Omental fat pad (tissue), 4 donors: ENCODE measurements around the gene PDCL2. TPM values are rescaled to one million over a fixed set of nuclear protein-coding genes. Genes with fewer than 3 reads are reported as not detected.
A peak's percentile ranks its signal among the peaks of the same experiment; 100 is the strongest.
"Not testable (repeated sequence)": the region's sequence is repeated elsewhere in the genome, so short reads cannot be mapped to it uniquely, and the experiment has no call there.

Source experiments
- ATAC-seq: fragments of 150-250 bp; one replicate; pipeline ENCODE4 v1.9.1; 2016; ENCODE audit warnings: mild to moderate bottlenecking, moderate library complexity; ENCODE audit not compliant: low FRiP score
- DNase-seq: peaks from one replicate; pipeline ENCODE4 v3.0.0-alpha.2; 2019; ENCODE audit warnings: low spot score
- total RNA-seq, 4 donors: library from RNA; depleted of rRNA; stranded (reverse); fragments of >200 nt; gene quantifications; one replicate each; pipeline ENCODE4 v1.1.0, GENCODE V29; 2016
- TF ChIP-seq, protein P1 (sequence below), 3 donors: fragments of 450-650 bp; IDR thresholded peaks; one replicate each; pipeline ENCODE4 v1.5.1; 2016 to 2017; ENCODE audit warnings: antibody characterized with exemption in 3 of 3, mild to moderate bottlenecking in 3 of 3, moderate library complexity in 2 of 3

The PDCL2 gene
- total RNA-seq, 4 donors from 2014 or later, result not detected

- DNase-seq (no peak), ATAC-seq (no peak)
- TF ChIP-seq, protein P1, sequence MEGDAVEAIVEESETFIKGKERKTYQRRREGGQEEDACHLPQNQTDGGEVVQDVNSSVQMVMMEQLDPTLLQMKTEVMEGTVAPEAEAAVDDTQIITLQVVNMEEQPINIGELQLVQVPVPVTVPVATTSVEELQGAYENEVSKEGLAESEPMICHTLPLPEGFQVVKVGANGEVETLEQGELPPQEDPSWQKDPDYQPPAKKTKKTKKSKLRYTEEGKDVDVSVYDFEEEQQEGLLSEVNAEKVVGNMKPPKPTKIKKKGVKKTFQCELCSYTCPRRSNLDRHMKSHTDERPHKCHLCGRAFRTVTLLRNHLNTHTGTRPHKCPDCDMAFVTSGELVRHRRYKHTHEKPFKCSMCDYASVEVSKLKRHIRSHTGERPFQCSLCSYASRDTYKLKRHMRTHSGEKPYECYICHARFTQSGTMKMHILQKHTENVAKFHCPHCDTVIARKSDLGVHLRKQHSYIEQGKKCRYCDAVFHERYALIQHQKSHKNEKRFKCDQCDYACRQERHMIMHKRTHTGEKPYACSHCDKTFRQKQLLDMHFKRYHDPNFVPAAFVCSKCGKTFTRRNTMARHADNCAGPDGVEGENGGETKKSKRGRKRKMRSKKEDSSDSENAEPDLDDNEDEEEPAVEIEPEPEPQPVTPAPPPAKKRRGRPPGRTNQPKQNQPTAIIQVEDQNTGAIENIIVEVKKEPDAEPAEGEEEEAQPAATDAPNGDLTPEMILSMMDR (IDR thresholded peaks at IDR 0.05), result no peak
Measured at GRCh38 chr4:55568905-55569504, 23.0 kb downstream of the PDCL2 start.

DNA sequence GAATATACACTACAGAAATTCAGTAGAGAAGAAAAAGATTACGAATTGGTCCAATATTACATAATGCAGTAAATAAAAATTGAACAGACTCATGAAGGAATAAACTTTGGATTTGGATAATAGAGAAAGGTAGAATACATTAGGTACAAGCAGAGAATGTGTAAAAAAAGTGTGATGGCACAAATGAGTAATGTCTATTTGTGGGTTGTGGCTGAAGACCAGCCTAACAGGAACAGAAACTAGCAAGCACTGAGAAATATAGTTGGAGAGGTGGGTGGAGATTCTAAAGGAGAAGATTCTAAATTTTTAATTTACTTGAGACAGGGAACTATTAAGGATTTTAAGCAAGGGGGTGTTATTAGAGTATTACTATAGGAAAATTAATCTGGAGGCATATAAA is 30.2 kb downstream of the PDCL2 start:
- no peak for ATAC-seq
- DNase-seq, result no peak
- TF ChIP-seq, protein P1 (IDR thresholded peaks at IDR 0.05), result no peak

DNA sequence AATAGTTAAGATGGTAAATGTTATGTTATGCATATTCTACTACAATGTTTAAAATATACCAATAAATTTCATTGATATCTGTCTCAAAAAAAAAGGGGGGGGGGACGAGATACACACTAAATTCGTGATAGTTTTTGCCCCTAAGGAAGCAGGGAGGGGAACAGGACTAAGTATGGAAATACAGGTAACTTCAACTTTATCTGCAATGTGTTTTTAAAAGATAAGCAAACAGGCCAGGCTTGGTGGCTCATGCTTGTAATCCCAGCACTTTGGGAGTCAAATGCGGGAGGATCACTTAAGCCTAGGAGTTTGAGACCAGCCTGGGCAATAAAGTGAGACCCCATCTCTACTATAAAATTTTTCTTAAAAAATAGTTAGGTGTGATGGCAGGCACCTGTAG is 31.9 kb downstream of the PDCL2 start:
- TF ChIP-seq, protein P1 (IDR thresholded peaks at IDR 0.05), result no peak
- no peak for DNase-seq
- ATAC-seq, result no peak

GRCh38 chr4:55554453-55555030 is 37.5 kb downstream of the PDCL2 start:
- TF ChIP-seq, protein P1 (IDR thresholded peaks at IDR 0.05), result no peak
- DNase-seq, result no peak
- ATAC-seq, result no peak

GRCh38 chr4:55553441-55554201 is 38.4 kb downstream of the PDCL2 start:
- ATAC-seq (peak; percentile 91), DNase-seq (peak; percentile 28)
- TF ChIP-seq, protein P1 (IDR thresholded peaks at IDR 0.05), result no peak

GRCh38 chr4:55551964-55552363 is 40.1 kb downstream of the PDCL2 start:
- ATAC-seq, DNase-seq: not testable (repeated sequence)

DNA sequence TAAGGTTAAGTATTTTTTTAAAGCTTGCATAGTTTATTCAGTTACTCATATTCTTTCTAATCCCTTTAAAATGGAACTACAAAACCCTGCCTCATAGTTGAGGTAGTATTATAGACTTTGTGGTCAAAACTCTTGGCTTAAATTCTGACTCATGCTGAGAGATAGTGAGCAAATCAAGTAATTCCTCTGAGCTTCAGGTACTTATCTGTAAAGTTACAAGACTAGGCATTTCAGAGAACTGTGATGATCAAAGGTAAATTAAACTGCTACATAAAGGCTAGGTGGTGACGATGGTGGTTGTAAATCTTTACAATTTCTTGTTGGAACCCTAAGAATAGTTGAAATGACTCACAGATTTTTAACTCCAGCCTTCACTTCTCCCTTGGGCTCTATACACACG is 42.2 kb downstream of the PDCL2 start:
- TF ChIP-seq, protein P1 (IDR thresholded peaks at IDR 0.05), result no peak
- ATAC-seq, result no peak
- no peak for DNase-seq
